OCI-LY1 (cell line): ENCODE measurements around the gene GLRA2.

Source experiments
- H2AFZ ChIP-seq: fragments of 200-600 bp; sonication (generic), shearing (Covaris generic); 2 replicates; pipeline ENCODE4 v1.6.0; 2014; ENCODE audit warnings: antibody characterized with exemption, mild to moderate bottlenecking, low read length
- H3F3A ChIP-seq: fragments of 200-600 bp; sonication (generic), shearing (Covaris generic); 2 replicates; pipeline ENCODE4 v1.6.0; 2014; ENCODE audit warnings: mild to moderate bottlenecking, antibody characterized with exemption, low read length, moderate library complexity; ENCODE audit not compliant: insufficient read depth
- H3K27ac ChIP-seq: fragments of 200-600 bp; sonication (generic); 2 replicates; pipeline ENCODE4 v1.5.1; 2014; ENCODE audit warnings: low read length, mixed run types, mild to moderate bottlenecking, low read depth; ENCODE audit not compliant: poor library complexity, severe bottlenecking
- H3K27me3 ChIP-seq: fragments of 200-600 bp; sonication (generic); 2 replicates; pipeline ENCODE4 v1.6.0; 2014; ENCODE audit warnings: antibody characterized with exemption, mild to moderate bottlenecking, low read length, moderate library complexity; ENCODE audit not compliant: insufficient read depth
- H3K36me3 ChIP-seq: fragments of 200-600 bp; sonication (generic); 2 replicates; pipeline ENCODE4 v1.6.1; 2014; ENCODE audit warnings: mild to moderate bottlenecking, antibody characterized with exemption, low read length, moderate library complexity, mixed read lengths; ENCODE audit not compliant: insufficient read depth
- H3K4me1 ChIP-seq: fragments of 200-600 bp; sonication (generic); 2 replicates; pipeline ENCODE4 v1.5.1; 2014; ENCODE audit warnings: mild to moderate bottlenecking, low read length, moderate library complexity; ENCODE audit not compliant: insufficient read depth, severe bottlenecking
- H3K4me2 ChIP-seq: fragments of 200-600 bp; sonication (generic), shearing (Covaris generic); 2 replicates; pipeline ENCODE4 v1.6.1; 2014; ENCODE audit warnings: low read length
- H3K4me3 ChIP-seq: fragments of 200-600 bp; sonication (generic); 2 replicates; pipeline ENCODE4 v1.5.1; 2014; ENCODE audit warnings: low read length, low read depth, mild to moderate bottlenecking, mixed read lengths; ENCODE audit not compliant: poor library complexity, severe bottlenecking
- H3K79me2 ChIP-seq: fragments of 200-600 bp; shearing (Covaris generic); 2 replicates; pipeline ENCODE4 v1.6.1; 2016; ENCODE audit warnings: mixed run types, low read length, mixed read lengths; ENCODE audit not compliant: insufficient read depth
- H3K9ac ChIP-seq: fragments of 200-600 bp; sonication (generic), shearing (Covaris generic); 2 replicates; pipeline ENCODE4 v1.6.1; 2014; ENCODE audit warnings: mild to moderate bottlenecking, low read length, mixed read lengths
- H3K9me2 ChIP-seq: fragments of 200-600 bp; sonication (generic), shearing (Covaris generic); 2 replicates; pipeline ENCODE4 v1.6.1; 2014; ENCODE audit warnings: low read depth, mild to moderate bottlenecking, low read length, mixed read lengths
- H3K9me3 ChIP-seq: fragments of 200-600 bp; shearing (Covaris generic); 2 replicates; pipeline ENCODE4 v1.6.1; 2014; ENCODE audit warnings: low read length, mixed read lengths
- H4K20me1 ChIP-seq: fragments of 200-600 bp; sonication (generic), shearing (Covaris generic); 2 replicates; pipeline ENCODE4 v1.6.0; 2016; ENCODE audit warnings: mild to moderate bottlenecking, low read length; ENCODE audit not compliant: insufficient read depth
- CTCF ChIP-seq: fragments of 200-600 bp; sonication (generic), shearing (Covaris generic); IDR thresholded peaks from 2 replicates; pipeline ENCODE4 v1.5.1; 2017; ENCODE audit warnings: mild to moderate bottlenecking, antibody characterized with exemption, low read length, moderate library complexity, mixed read lengths
- EZH2 ChIP-seq: fragments of 200-600 bp; sonication (generic), shearing (Covaris generic); IDR thresholded peaks from 2 replicates; pipeline ENCODE4 v1.8.0; 2017; ENCODE audit warnings: borderline replicate concordance, mixed run types, mild to moderate bottlenecking, antibody characterized with exemption, low read length, moderate library complexity, mixed read lengths

The GLRA2 gene

GRCh38 chrX:14529290-14529989 lies at the start of gene GLRA2:
TSS of gene GLRA2 (plus strand) at chrX:14529536. CDS start at chrX:14530058, 522 bp downstream.
- Histone ChIP-seq H3K9me3 (no peaks in the 10 kb centered on the region), H3K79me2 (no peaks in the 10 kb centered on the region), H3K27ac (no peak within 1 kb of the TSS), H2AFZ (no peak within 1 kb of the TSS), H3K4me2 (no peak within 1 kb of the TSS), H3K27me3 (no peaks in the 10 kb centered on the region), H3K9ac (no peak within 1 kb of the TSS), H3K4me3 (no peak within 1 kb of the TSS), H3F3A (no peaks in the 10 kb centered on the region), H4K20me1 (no peaks in the 10 kb centered on the region), H3K36me3 (no peaks in the 10 kb centered on the region), H3K9me2 (no peaks in the 10 kb centered on the region), H3K4me1 (no peaks in the 10 kb centered on the region)
- TF ChIP-seq EZH2 (no peak), CTCF (no peak)

GRCh38 chrX:14489437-14489836 lies 39.9 kb upstream of the GLRA2 start:
- no peaks in the 10 kb centered on the region for H4K20me1 ChIP-seq
- no peaks in the 10 kb centered on the region for H3K79me2 ChIP-seq
- TF ChIP-seq CTCF = no peak
- TF ChIP-seq EZH2 = no peak
- H3K9ac ChIP-seq = no peak overlapping the region
- H3K4me2 ChIP-seq = no peak overlapping the region
- no peaks in the 10 kb centered on the region for H3K4me1 ChIP-seq
- no peak overlapping the region for H3K27ac ChIP-seq
- no peak overlapping the region for H2AFZ ChIP-seq
- no peaks in the 10 kb centered on the region for H3K9me3 ChIP-seq
- H3K36me3 ChIP-seq = no peaks in the 10 kb centered on the region
- H3F3A ChIP-seq = no peaks in the 10 kb centered on the region
- H3K4me3 ChIP-seq = no peak overlapping the region
- H3K9me2 ChIP-seq = no peaks in the 10 kb centered on the region
- no peaks in the 10 kb centered on the region for H3K27me3 ChIP-seq

- Histone ChIP-seq H3K27me3 (no peaks in the 10 kb centered on the region), H3K4me2 (no peak overlapping the region), H2AFZ (no peak overlapping the region), H4K20me1 (no peaks in the 10 kb centered on the region), H3K9ac (no peak overlapping the region), H3K4me3 (no peak overlapping the region), H3K4me1 (no peaks in the 10 kb centered on the region), H3F3A (no peaks in the 10 kb centered on the region), H3K79me2 (no peaks in the 10 kb centered on the region), H3K27ac (no peak overlapping the region), H3K9me2 (no peaks in the 10 kb centered on the region), H3K36me3 (no peaks in the 10 kb centered on the region), H3K9me3 (no peaks in the 10 kb centered on the region)
- no peak for TF ChIP-seq CTCF
- no peak for TF ChIP-seq EZH2
Observed at GRCh38 chrX:14491689-14492088, 37.6 kb upstream of the GLRA2 start.
